HG03457 (cell line): ENCODE measurements around the gene ZNF10.

Experiments used
- ATAC-seq: cut with Tn5 transposase; IDR thresholded peaks from one replicate; pipeline ENCODE4 v1.9.1; 2021; ENCODE audit warnings: moderate number of reproducible peaks; ENCODE audit not compliant: unreplicated experiment

The ZNF10 gene

DNA sequence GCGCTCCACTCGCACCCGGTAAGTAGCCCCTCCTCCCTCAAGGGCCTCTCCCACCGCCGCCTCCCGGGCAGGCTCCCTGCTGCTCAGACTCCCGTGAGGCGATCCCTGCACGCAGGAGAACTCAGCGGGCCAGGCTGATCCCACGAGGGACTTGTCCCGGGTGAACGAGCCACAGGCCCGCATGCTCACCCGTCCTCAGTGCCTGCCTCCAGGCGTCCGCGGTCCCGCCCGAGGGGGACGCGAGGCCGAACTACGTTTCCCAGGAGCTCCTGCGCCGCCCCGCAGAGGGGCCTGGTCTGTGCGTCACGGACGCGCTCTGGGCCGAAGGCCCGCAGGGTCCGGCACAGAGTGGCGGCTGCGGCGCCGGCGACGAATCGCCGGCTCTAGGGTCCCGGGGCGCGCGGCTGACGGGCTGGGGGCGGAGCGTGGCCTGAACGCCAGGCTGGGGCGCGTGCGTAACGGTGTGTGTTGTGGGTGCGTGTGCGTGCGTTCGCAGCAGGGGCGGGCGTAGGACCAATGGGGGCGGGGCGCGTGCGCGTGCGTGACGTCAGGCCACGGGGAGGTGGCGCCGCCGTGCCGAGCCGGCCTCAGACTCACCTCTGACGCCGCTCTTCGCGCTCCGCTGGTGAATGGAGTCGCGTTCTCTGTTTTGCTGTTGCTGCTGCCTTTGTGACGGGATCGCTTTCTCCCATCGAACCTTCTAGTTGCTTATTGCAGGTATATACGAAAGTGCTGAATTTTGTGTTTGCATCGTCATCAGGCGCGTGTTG is at the start of gene ZNF10, which contains the start of gene ZNF891:
TSS of gene ZNF10 (plus strand) at position 590 of the 770 bp plus-strand sequence. CDS start 13,866 bp downstream, outside the sequence.
TSS of gene ZNF891 (minus strand) at position 237 of the 770 bp plus-strand sequence. CDS start 8,356 bp downstream, outside the sequence.
- ATAC-seq = peak; percentile 92

DNA sequence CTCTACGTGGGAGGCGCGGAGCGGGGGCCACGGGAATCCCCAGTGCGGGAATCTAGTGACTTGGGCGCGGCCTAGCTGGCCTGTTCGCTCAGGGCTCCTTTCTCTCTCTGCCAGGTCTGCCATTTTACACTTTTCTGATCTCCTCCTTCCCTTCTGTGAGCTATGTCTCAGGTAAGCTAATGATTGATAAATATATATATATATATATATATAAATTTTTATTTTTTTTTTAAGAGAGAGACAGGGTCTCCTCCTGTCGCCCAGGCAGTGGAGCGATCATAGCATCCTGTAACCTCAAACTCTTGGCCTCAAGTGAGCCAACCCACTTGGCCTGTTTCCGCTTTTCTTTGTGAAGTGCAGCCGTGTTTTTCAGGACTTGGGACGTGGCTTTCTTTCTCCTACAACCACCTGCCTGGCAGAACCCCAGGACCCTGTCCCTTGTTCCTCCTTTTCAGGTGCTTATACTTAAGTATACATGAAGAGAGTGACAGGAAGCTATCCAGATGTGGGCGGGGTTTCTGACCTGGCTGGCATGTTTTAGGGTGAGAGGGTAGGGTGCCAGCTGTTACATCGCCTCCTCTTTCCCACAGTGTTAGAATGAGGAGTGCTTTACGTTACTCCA is 49.2 kb upstream of the ZNF10 start:
- ATAC-seq = no peak

DNA sequence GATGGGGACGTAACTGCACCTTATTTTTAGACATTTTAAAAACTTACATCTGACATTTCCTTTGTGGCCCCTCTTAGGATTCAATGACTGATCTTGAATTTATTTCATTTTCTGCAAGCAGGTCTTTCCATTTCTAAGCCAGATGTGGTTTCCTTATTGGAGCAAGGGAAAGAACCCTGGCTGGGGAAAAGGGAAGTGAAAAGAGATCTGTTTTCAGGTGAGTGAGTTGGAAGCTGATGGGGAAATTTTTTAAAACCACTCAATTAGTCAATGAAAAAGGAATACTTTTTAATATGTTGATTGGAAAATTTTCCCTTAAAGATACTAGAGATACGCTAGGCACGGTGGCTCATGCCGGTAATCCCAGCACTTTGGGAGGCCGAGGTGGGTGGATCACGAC is 47.1 kb upstream of the ZNF10 start:
- no peak for ATAC-seq

DNA sequence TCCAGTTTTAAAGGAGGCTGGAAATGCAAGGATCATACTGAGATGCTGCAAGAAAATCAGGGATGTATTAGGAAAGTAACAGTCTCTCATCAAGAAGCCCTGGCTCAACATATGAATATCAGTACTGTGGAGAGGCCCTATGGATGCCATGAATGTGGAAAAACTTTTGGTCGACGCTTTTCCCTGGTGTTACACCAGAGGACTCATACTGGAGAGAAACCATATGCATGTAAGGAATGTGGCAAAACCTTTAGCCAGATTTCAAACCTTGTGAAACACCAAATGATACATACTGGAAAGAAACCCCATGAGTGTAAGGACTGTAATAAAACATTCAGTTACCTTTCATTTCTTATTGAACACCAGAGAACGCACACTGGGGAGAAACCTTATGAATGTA is 24.8 kb upstream of the ZNF10 start:
- ATAC-seq = no peak

DNA sequence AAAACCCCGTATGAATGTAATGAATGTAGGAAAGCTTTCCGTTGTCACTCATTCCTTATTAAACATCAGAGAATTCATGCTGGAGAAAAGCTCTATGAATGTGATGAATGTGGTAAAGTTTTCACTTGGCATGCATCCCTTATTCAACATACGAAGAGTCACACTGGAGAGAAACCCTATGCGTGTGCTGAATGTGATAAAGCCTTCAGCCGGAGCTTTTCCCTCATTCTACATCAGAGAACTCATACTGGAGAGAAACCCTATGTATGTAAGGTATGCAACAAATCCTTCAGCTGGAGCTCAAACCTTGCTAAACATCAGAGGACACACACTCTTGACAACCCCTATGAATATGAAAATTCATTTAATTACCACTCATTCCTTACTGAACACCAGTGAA is 24.2 kb upstream of the ZNF10 start:
- ATAC-seq = no peak

DNA sequence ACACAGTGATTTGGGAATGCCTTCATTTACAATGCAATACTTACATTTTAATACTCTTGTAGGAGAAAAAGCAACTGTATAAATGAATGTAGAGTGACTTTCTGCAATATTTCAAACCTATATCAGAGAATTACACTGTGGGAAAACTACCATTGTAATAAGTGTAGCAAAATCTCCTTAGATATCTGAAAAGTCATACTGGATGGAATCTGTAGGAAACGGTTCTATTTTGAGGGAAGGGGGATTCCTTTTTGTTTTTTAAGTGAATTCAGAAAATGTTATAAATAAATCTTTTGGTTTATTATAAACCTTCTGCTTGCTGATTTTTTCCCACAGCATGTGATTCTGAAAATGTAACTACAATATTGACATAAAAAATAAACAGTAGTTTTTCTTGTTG is 23.3 kb upstream of the ZNF10 start:
- no peak for ATAC-seq

DNA sequence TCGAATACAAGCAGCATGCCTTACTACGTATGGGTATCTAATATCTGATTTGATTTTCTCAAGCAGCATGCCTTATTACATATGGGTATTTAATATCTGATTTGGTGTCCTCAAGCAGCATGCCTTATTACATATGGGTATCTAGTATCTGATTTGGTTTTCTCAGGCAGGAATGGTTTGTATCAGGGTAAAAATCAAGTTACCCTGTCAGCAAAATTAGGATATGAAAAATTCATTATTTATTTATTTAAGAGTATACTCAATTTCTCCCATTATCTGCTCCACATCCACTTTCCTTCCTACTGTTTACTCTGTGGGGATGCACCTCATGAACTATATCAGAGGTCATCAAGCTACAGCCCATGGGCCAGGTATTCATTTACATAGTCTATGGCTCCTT is 22.3 kb upstream of the ZNF10 start:
- no peak for ATAC-seq

DNA sequence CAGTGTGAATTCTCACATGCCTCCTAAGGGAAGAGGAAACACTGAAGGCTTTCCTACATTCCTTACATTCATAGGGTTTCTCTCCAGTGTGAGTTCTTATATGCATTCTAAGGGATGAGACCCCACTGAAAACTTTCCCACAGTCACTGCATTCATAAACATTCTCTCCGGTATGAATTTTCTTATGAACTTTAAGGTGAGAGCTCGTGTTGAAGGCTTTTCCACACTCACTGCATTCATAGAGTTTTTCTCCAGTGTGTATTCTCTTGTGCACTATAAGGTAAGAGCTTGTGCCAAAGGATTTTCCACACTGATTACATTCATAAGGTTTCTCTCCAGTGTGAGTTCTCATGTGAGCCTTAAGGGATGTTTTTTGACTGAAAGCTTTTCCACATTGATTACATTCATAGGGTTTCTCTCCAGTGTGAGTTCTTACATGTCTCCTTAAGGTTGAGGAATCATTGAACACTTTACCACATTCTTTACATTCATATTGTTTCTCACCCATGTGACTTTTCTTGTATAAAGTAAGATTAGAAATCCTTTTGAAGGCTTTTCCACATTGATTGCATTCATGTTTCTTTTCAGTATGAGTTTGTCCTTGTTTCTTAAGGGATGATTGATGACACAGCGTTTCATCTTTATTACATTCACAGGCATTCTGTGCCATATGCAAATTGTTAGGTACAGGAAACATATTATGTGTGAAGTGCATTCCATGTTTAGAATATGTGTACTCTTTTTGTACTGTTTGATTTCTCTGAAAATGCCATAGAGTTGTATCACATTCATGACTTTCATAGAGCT is 9.8 kb upstream of the ZNF10 start:
- ATAC-seq = no peak

DNA sequence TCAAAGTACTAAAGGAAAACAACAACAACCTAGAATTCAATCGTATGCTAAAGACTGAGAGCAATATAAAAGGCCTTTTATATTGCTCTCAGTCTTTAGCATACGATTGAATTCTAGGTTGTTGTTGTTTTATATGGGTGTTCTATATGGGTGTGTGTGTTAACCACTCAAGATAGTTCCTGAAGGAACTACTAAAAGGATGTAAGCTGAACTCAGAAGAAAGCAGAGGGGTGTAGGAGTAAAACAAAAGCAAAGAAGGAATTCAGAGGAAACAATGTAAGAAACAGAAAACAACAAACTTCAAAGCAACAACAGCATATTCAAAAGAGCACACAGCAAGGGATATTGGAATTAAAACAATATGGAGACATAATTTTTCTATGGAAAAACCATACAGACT is 5.8 kb upstream of the ZNF10 start:
- no peak for ATAC-seq

DNA sequence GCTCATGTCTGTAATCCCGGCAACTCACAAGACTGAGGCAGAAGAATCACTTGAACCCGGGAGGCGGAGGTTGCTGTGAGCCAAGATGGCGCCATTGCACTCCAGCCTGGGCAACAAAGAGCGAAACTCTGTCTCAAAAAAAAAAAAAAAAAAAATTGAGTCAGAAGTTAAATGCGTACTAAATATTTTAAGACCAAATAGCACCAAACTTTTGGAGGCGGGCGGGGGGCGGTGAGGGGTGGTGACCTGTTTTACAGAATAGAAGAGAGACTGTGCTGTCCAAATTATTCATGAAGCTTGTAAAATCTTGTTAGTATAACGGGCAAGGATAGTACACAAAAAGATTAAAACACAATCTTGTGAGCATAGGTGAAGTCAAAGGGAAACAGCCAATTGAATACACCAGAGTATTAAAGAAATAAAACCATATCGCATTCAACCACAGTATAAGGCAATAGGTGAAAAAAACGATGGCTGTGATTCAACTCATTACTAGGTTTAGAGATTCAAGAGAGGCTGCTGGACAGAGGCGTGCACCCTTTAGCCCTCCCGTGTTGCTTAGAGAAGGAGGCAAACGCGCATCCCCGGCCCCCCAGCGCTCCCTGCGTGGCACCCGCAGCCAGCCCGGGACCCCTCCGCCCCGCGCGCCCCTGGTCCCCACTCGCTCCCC is 924 bp upstream of the ZNF10 start:
- no peak for ATAC-seq

DNA sequence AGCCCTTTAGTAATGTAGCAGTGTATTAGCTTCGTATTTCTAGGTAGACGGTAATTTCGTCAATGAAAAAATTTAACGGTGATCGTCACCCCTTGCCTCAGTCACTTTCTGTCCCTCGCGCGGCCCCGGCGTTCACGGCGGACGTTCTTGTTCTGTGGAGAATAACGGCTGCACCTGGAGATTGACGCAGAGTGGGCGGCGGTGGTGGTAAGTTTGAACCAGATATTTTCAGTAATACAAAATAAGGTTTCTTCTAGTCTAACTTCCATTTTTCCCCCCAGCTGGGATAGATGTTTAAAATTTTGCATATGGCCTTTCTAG is 341 bp downstream of the ZNF10 start:
- peak; percentile 1 for ATAC-seq

DNA sequence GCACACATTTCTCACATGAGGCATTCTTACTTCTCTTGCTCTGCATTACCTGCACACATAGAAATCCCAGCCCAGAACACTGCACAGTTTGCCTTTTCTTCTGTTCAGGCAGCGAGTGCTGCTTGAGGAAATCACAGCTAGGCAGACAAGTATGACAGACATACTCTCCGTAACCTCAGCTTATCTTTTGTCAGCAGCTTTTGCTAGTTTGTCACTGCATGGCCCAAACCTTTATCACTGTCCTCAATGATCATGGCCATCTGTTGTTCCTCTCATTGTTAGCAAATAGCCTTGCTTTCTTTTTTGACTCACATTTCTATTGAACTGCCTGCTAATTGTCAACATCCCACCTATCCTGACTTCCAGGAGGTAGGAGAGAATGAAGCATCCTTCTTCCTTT is 5.3 kb downstream of the ZNF10 start:
- ATAC-seq = no peak

DNA sequence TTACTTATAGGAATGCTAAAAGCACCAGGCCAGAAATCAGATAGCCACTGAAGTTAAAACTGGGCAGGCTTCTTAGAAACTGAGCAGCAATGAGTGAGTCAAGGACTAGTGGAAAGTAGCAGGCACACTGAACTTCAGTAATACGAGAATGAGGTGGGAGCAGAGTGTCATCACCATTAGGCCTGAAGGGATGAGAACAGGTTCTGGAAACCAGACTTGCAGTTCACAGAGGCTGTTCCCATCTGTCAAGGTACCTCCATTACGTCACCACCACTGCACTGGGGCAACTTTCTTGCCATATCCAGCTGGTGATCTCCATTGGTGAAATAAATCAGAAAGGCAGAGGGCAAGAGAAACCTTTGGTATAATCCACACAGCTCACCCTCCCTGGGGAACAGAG is 15.6 kb downstream of the ZNF10 start:
- ATAC-seq = no peak

DNA sequence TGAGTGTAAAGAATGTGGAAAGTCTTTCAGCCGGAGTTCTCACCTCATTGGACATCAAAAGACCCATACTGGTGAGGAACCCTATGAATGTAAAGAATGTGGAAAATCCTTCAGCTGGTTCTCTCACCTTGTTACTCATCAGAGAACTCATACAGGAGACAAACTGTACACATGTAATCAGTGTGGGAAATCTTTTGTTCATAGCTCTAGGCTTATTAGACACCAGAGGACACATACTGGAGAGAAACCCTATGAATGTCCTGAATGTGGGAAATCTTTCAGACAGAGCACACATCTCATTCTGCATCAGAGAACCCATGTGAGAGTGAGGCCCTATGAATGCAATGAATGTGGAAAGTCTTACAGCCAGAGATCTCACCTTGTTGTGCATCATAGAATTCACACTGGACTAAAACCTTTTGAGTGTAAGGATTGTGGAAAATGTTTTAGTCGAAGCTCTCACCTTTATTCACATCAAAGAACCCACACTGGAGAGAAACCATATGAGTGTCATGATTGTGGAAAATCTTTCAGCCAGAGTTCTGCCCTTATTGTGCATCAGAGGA is 25.8 kb downstream of the ZNF10 start:
- no peak for ATAC-seq

DNA sequence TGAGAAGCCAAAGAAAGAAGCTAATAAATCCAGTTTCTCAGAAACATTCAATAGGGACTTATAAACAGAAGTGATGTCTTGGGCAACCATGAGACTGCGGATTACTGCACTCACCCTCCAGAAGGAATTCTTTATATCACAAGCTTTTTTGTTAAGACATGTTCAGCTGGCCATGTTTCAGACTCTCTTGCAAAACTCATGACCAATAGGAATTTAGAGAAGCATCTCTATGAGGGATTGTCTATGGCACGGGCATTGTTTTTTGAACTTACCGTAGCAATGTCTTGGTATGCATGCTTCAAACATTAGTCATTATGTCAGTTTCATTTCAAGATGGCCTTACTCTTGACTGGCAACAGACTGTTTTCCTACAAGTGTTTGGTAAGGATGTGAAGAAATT is 35.3 kb downstream of the ZNF10 start:
- ATAC-seq = no peak

DNA sequence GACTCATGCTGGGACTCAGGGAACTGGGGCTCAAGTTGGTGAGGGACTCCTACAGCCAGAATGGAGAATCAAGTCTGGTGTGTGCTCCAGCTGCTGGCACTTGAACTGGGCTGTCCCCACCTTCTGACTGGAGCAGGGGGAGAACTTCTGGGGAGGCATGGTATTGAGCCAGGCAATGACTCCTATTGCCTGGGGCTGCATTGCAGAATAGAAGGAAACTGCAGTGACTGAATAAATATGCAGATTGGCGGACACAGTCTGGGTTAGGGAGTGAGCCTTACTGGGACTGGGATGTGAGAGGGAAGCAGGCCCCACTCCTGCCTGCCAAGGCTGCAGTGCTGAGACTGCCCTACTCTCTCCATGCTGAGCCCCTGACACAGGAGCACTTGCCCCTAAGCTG is 42.1 kb downstream of the ZNF10 start:
- ATAC-seq = no peak

DNA sequence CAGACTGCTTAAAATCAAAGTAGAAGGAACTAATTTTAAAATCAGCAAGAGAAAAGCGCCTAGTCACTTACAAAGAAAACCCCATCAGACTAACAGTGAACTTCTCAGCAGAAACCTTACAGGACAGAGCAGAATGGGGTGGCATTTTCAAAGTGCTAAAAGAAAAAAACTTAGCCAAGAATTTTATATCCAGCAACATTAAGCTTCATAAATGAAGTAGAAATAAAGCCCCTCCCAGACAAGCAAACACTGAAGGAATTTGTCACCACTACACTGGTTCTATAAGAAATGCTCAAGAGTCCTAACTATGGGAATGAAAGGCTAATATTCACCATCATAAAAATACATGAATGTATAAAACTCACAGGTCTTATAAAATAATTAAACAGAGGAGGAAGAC is 44.5 kb downstream of the ZNF10 start:
- no peak for ATAC-seq

DNA sequence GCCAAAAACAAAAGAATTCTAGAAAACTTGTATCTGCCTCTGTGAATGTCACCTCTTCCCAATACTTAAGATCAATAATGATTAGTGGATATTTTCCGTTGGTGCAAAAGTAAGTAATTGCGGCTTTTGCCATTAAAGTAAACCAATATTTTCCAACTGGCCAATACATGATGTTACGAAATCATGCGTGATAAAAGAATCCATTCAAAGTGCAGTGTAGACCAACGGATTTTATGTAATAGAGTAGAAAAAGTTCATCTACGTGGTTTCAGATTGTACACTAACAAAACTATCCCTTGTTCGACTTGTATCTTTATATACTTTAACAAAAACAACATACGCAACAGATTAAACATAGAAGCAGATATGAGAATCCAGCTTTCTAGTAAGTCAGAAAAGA is 50.2 kb downstream of the ZNF10 start:
- ATAC-seq = no peak

DNA sequence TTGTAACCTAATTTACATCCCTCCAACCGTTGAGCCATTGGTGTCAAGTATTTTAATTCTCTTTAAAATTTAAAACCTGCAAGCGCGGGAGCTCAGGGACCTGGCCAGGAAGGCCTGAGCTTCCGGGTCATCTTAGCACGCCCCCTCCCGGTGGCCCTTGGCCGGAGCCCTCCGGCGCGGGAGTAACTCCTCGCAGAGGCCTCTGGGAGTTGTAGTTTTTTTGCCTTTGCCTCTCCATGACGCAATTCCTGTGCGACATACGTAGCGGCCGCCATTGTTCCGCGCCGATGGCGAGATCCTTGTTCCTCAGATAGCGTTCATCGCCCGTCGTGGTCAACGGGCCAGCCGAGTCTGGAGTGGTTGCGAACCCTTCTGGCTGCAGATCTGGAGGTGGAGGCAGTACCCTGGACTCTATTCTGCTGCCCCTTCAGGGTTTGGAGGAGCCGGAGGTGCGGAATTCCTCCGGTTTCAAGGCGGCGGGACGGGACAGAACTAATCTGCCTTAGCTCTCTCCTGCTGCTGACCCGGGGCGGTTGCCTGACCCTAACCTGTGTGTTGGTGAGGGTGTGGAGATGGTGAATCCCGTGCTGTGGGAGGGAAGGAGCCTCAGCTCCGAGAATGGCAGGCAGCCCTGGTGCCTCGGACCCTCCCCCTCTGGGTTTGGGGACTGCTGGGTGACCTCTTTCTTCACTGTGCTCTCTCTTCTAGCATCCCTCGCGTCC is 51.0 kb downstream of the ZNF10 start, which contains the start of gene ZNF268:
TSS of gene ZNF268 (plus strand) at position 258 of the 722 bp plus-strand sequence. CDS start 503 bp downstream, outside the sequence.
- ATAC-seq = peak; percentile 92

DNA sequence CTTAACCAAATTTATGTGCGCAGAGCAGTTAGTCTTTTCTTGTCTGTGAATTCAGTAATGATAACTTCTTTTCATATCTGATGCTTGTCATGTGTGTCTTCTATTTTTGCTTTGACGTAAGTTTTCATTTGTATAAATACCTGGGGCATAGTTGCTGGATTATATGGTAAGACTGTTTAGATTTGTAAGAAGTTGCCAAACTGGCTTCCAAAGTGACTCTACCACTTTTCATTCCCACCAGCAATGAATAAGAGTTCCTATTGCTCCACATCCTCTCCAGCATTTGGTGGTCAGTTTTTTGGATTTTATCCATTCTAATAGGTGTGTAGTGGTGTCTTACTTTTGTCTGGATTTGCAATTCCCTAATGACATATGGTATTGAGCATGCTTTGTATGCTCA is 59.7 kb downstream of the ZNF10 start:
- no peak for ATAC-seq
